Measurements from ENCODE around the gene ELAPOR2.
"Not testable (repeated sequence)": the region's sequence is repeated elsewhere in the genome, so short reads cannot be mapped to it uniquely, and the experiment has no call there.

Gene ELAPOR2

GRCh38 chr7:87105401-87105800, 45.9 kb upstream of the ELAPOR2 start:
- no peak overlapping the region for H3K9ac ChIP-seq (ENCODE audit: low read length)
- DNase-seq: no peak
- H3K4me3 ChIP-seq (ENCODE audit: low read length): no peak overlapping the region
- no peaks in the 10 kb centered on the region for H3K36me3 ChIP-seq (replicated peaks; ENCODE audit: insufficient read depth, low read length)
- no peaks in the 10 kb centered on the region for H3K79me2 ChIP-seq (ENCODE audit: low read length)
- no peaks in the 10 kb centered on the region for H3F3A ChIP-seq (ENCODE audit: insufficient read depth, low read length)
- H3K27ac ChIP-seq (ENCODE audit: low read length): no peak overlapping the region
- H3K4me2 ChIP-seq (ENCODE audit: low read depth, low read length): no peak overlapping the region
- H3K4me1 ChIP-seq (ENCODE audit: low read length): no peaks in the 10 kb centered on the region
- no peaks in the 10 kb centered on the region for H3K27me3 ChIP-seq (replicated peaks; ENCODE audit: insufficient read depth, low read length)
- no peak for TF ChIP-seq EZH2 (optimal IDR thresholded peaks at IDR 0.05; ENCODE audit: low read depth, low read length)
- no peak for TF ChIP-seq EZH2phosphoT487 (IDR thresholded peaks at IDR 0.05; ENCODE audit: low read length)
- no peak overlapping the region for H2AFZ ChIP-seq (ENCODE audit: low read length)
- H4K20me1 ChIP-seq (ENCODE audit: insufficient read depth, low read length): no peaks in the 10 kb centered on the region
- no peaks in the 10 kb centered on the region for H3K9me2 ChIP-seq (replicated peaks; ENCODE audit: insufficient read depth, low read length)
- no peaks in the 10 kb centered on the region for H3K9me3 ChIP-seq (replicated peaks; ENCODE audit: insufficient read depth, low read length)

- H3K27ac ChIP-seq (ENCODE audit: low read length): no peak overlapping the region
- H3K79me2 ChIP-seq (ENCODE audit: low read length): no peaks in the 10 kb centered on the region
- H3K36me3 ChIP-seq (replicated peaks; ENCODE audit: insufficient read depth, low read length): no peaks in the 10 kb centered on the region
- no peak overlapping the region for H3K4me2 ChIP-seq (ENCODE audit: low read depth, low read length)
- H2AFZ ChIP-seq (ENCODE audit: low read length): no peak overlapping the region
- H3K4me3 ChIP-seq (ENCODE audit: low read length): no peak overlapping the region
- H3F3A ChIP-seq (ENCODE audit: insufficient read depth, low read length): no peaks in the 10 kb centered on the region
- H3K9me2 ChIP-seq (replicated peaks; ENCODE audit: insufficient read depth, low read length): no peaks in the 10 kb centered on the region
- TF ChIP-seq EZH2phosphoT487 (IDR thresholded peaks at IDR 0.05; ENCODE audit: low read length): no peak
- TF ChIP-seq CTCF (IDR thresholded peaks at IDR 0.05; ENCODE audit: low read length): no peak
- TF ChIP-seq EZH2 (optimal IDR thresholded peaks at IDR 0.05; ENCODE audit: low read depth, low read length): no peak
- H3K9me3 ChIP-seq (replicated peaks; ENCODE audit: insufficient read depth, low read length): no peaks in the 10 kb centered on the region
- H3K9ac ChIP-seq (ENCODE audit: low read length): no peak overlapping the region
- H3K4me1 ChIP-seq (ENCODE audit: low read length): no peaks in the 10 kb centered on the region
- H3K27me3 ChIP-seq (replicated peaks; ENCODE audit: insufficient read depth, low read length): no peaks in the 10 kb centered on the region
- no peaks in the 10 kb centered on the region for H4K20me1 ChIP-seq (ENCODE audit: insufficient read depth, low read length)
- DNase-seq: no peak
These were observed 40.9 kb upstream of the ELAPOR2 start for GRCh38 chr7:87100326-87100725.

- not testable (repeated sequence) for H3K9me2 ChIP-seq (replicated peaks; ENCODE audit: insufficient read depth, low read length); H2AFZ ChIP-seq (ENCODE audit: low read length); H3F3A ChIP-seq (ENCODE audit: insufficient read depth, low read length); H3K4me3 ChIP-seq (ENCODE audit: low read length); H4K20me1 ChIP-seq (ENCODE audit: insufficient read depth, low read length); H3K9me3 ChIP-seq (replicated peaks; ENCODE audit: insufficient read depth, low read length); H3K9ac ChIP-seq (ENCODE audit: low read length); H3K79me2 ChIP-seq (ENCODE audit: low read length); H3K27ac ChIP-seq (ENCODE audit: low read length); H3K4me2 ChIP-seq (ENCODE audit: low read depth, low read length); H3K36me3 ChIP-seq (replicated peaks; ENCODE audit: insufficient read depth, low read length); DNase-seq; H3K4me1 ChIP-seq (ENCODE audit: low read length); H3K27me3 ChIP-seq (replicated peaks; ENCODE audit: insufficient read depth, low read length)
These were observed 37.9 kb upstream of the ELAPOR2 start for GRCh38 chr7:87097375-87097774.

- H3K4me1 ChIP-seq (ENCODE audit: low read length): no peaks in the 10 kb centered on the region
- no peak for DNase-seq
- H3K79me2 ChIP-seq (ENCODE audit: low read length): no peaks in the 10 kb centered on the region
- no peak overlapping the region for H3K27ac ChIP-seq (ENCODE audit: low read length)
- no peak overlapping the region for H3K4me2 ChIP-seq (ENCODE audit: low read depth, low read length)
- no peaks in the 10 kb centered on the region for H3K9me3 ChIP-seq (replicated peaks; ENCODE audit: insufficient read depth, low read length)
- H3K36me3 ChIP-seq (replicated peaks; ENCODE audit: insufficient read depth, low read length): no peaks in the 10 kb centered on the region
- H3K9ac ChIP-seq (ENCODE audit: low read length): no peak overlapping the region
- no peaks in the 10 kb centered on the region for H4K20me1 ChIP-seq (ENCODE audit: insufficient read depth, low read length)
- TF ChIP-seq EZH2phosphoT487 (IDR thresholded peaks at IDR 0.05; ENCODE audit: low read length) (no peak), CTCF (IDR thresholded peaks at IDR 0.05; ENCODE audit: low read length) (no peak), EZH2 (optimal IDR thresholded peaks at IDR 0.05; ENCODE audit: low read depth, low read length) (no peak)
- no peak overlapping the region for H3K4me3 ChIP-seq (ENCODE audit: low read length)
- no peaks in the 10 kb centered on the region for H3K27me3 ChIP-seq (replicated peaks; ENCODE audit: insufficient read depth, low read length)
- no peaks in the 10 kb centered on the region for H3F3A ChIP-seq (ENCODE audit: insufficient read depth, low read length)
- no peak overlapping the region for H2AFZ ChIP-seq (ENCODE audit: low read length)
- H3K9me2 ChIP-seq (replicated peaks; ENCODE audit: insufficient read depth, low read length): no peaks in the 10 kb centered on the region
These were observed 34.9 kb upstream of the ELAPOR2 start for GRCh38 chr7:87094322-87094721.
